HepG2 (cell line): ENCODE measurements around the gene PPIL3. TPM values are rescaled to one million over a fixed set of nuclear protein-coding genes. Genes with fewer than 3 reads are reported as not detected.

Experiments
- BRCA1 ChIP-seq: sonication (generic); formaldehyde crosslinking; IDR thresholded peaks from 2 replicates; pipeline ENCODE4 v1.4.0; 2020; ENCODE audit warnings: missing genetic modification reagents
- EP300 ChIP-seq, 3 experiments: sonication (generic) in 1 of 3; formaldehyde crosslinking in 1 of 3; IDR thresholded peaks; 2 replicates each; pipeline versions ENCODE4 v1.5.1 to v1.6.1; 2011 to 2020; ENCODE audit warnings: low read depth in 2 of 3, low read length in 2 of 3, borderline replicate concordance in 1 of 3, improper control_type of control experiment in 1 of 3, mild to moderate bottlenecking in 1 of 3, missing genetic modification reagents in 1 of 3, moderate library complexity in 1 of 3
- GFI1 ChIP-seq: sonication (generic); formaldehyde crosslinking; IDR thresholded peaks from 2 replicates; pipeline ENCODE4 v1.5.0; 2020; ENCODE audit warnings: missing genetic modification reagents, mild to moderate bottlenecking, borderline replicate concordance
- GPBP1L1 ChIP-seq: sonication (generic); formaldehyde crosslinking; IDR thresholded peaks from 2 replicates; pipeline ENCODE4 v1.5.0; 2020; ENCODE audit warnings: mild to moderate bottlenecking, missing genetic modification reagents
- HNRNPLL ChIP-seq: fragments of 200-400 bp; formaldehyde crosslinking; IDR thresholded peaks from 2 replicates; pipeline ENCODE4 v1.6.1; 2017; ENCODE audit warnings: mild to moderate bottlenecking, low read depth, low read length; ENCODE audit not compliant: poor library complexity, severe bottlenecking
- KLF11 ChIP-seq: IDR thresholded peaks from 2 replicates; pipeline ENCODE4 v1.6.1; 2016; ENCODE audit warnings: missing compliant biosample characterization
- SUZ12 ChIP-seq: fragments of 150-350 bp; IDR thresholded peaks from 2 replicates; pipeline ENCODE4 v1.6.1; 2014; ENCODE audit warnings: low read depth, low read length
- TCF7 ChIP-seq: sonication (generic); IDR thresholded peaks from 2 replicates; pipeline ENCODE4 v1.6.1; 2016; ENCODE audit warnings: antibody characterized with exemption, low read depth
- ZFP41 ChIP-seq: sonication (generic); formaldehyde crosslinking; IDR thresholded peaks from 2 replicates; pipeline ENCODE4 v1.4.0; 2020; ENCODE audit warnings: mild to moderate bottlenecking, missing genetic modification reagents, borderline replicate concordance
- ZNF337 ChIP-seq: sonication (generic); formaldehyde crosslinking; IDR thresholded peaks from 2 replicates; pipeline ENCODE4 v1.5.1; 2020; ENCODE audit warnings: missing genetic modification reagents, low read depth, mild to moderate bottlenecking, borderline replicate concordance
- ZNF501 ChIP-seq: sonication (generic); formaldehyde crosslinking; IDR thresholded peaks from 2 replicates; pipeline ENCODE4 v1.5.1; 2020; ENCODE audit warnings: mild to moderate bottlenecking, moderate library complexity, missing genetic modification reagents
- ZNF563 ChIP-seq: sonication (generic); formaldehyde crosslinking; IDR thresholded peaks from 2 replicates; pipeline ENCODE4 v1.8.0; 2022; ENCODE audit warnings: mild to moderate bottlenecking, moderate library complexity, missing genetic modification reagents
- ZNF781 ChIP-seq: sonication (generic); formaldehyde crosslinking; IDR thresholded peaks from 2 replicates; pipeline ENCODE4 v1.5.1; 2020; ENCODE audit warnings: borderline replicate concordance, mild to moderate bottlenecking, missing genetic modification reagents; ENCODE audit errors: not compliant biosample characterization
- ZNF83 ChIP-seq: sonication (generic); formaldehyde crosslinking; IDR thresholded peaks from 2 replicates; pipeline ENCODE4 v1.4.0; 2020; ENCODE audit warnings: missing genetic modification reagents, mild to moderate bottlenecking, borderline replicate concordance
- polyA plus RNA-seq, 8 experiments: library from polyadenylated mRNA; depleted of rRNA in 3 of 8; stranded (reverse) in 7 of 8; unstranded in 1 of 8; fragments of >200 nt; fragmentation: Illumina TruSeq in 4 of 8; extraction: Trizol in 4 of 8; gene quantifications; 2 replicates each; pipeline versions ENCODE4 v1.2.1 to v1.2.3, GENCODE V29; 2011 to 2016; ENCODE audit warnings: low read depth in 4 of 8, missing spikeins in 1 of 8, mixed read lengths in 1 of 8; ENCODE audit not compliant: insufficient read depth in 1 of 8
- total RNA-seq, 5 experiments: library from RNA; depleted of rRNA; stranded (reverse); fragments of >200 nt; fragmentation: Illumina TruSeq; extraction: Trizol; gene quantifications; 2 replicates each; pipeline ENCODE4 v1.2.3, GENCODE V29; 2016; ENCODE audit warnings: low read depth in 1 of 5
- TF ChIP-seq, protein P1 (sequence below): sonication (generic); formaldehyde crosslinking; conservative IDR thresholded peaks from 2 replicates; pipeline ENCODE4 v1.4.0; 2020; ENCODE audit warnings: missing genetic modification reagents
- TF ChIP-seq, protein P2 (sequence below): sonication (generic); formaldehyde crosslinking; IDR thresholded peaks from 2 replicates; pipeline ENCODE4 v1.4.0; 2020; ENCODE audit warnings: missing genetic modification reagents
- TF ChIP-seq, protein P3 (sequence below): sonication (generic); formaldehyde crosslinking; IDR thresholded peaks from 2 replicates; pipeline ENCODE4 v1.5.1; 2020; ENCODE audit warnings: missing genetic modification reagents, mild to moderate bottlenecking, borderline replicate concordance
- TF ChIP-seq, protein P4 (sequence below): IDR thresholded peaks from 2 replicates; pipeline ENCODE4 v1.6.1; 2016; ENCODE audit warnings: control low read depth
- TF ChIP-seq, protein P5 (sequence below): sonication (generic); formaldehyde crosslinking; IDR thresholded peaks from 2 replicates; pipeline ENCODE4 v1.4.0; 2020; ENCODE audit warnings: missing genetic modification reagents

PPIL3 gene
- total and polyA plus RNA-seq, 2 of the 13 experiments (the other 11 are each of a cell fraction or from before 2014, with no cell fraction given): 98.7 to 107 TPM

DNA sequence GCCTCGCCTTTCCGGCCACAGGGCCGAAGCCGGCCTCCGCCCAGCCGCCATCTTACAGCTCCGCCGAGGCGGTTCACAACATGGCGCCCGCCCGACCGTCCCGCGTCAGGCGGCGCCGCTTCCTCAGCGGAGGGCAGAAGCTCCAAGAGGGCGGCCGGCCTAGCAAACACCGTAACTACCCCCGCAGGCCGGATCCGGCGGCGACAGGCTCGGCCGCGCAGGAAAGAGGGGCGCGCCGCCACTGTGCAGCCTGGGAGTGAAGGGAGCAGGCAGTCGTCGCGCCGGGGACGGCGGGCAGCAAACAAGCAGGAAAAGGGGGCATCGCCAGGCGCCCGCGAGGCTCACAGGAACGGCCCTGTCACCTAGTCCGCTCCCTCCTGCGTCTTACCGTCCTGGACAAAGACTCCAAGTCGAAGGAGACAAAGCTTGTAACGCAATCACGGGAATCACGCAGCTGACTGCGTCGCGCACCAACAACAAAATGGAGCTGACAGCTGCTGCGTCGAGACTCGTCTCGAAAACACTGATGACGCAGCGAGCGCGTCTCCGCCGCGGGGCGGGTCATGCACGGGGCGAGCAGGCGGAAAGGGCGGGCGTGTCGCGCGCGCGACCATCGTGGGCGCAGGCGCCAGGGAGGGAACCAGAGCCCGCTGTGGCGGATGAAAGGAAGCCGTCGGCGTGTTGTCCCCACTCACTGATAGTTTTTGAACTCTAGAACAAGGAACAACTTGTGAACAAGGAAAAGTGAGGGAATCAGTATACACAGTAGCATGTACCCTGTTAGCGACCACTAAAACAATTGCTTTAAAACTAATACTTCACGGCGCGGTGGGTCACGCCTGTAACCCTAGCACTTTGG lies 24.5 kb downstream of the PPIL3 start, which contains the start of gene CLK1 (continued):
- peak; percentile 65; the same call in 1 of the 2 replicates for TF ChIP-seq TCF7
- TF ChIP-seq, protein P1, sequence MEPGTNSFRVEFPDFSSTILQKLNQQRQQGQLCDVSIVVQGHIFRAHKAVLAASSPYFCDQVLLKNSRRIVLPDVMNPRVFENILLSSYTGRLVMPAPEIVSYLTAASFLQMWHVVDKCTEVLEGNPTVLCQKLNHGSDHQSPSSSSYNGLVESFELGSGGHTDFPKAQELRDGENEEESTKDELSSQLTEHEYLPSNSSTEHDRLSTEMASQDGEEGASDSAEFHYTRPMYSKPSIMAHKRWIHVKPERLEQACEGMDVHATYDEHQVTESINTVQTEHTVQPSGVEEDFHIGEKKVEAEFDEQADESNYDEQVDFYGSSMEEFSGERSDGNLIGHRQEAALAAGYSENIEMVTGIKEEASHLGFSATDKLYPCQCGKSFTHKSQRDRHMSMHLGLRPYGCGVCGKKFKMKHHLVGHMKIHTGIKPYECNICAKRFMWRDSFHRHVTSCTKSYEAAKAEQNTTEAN (CRISPR knock-in tag): peak; percentile 94
- TF ChIP-seq, protein P2, sequence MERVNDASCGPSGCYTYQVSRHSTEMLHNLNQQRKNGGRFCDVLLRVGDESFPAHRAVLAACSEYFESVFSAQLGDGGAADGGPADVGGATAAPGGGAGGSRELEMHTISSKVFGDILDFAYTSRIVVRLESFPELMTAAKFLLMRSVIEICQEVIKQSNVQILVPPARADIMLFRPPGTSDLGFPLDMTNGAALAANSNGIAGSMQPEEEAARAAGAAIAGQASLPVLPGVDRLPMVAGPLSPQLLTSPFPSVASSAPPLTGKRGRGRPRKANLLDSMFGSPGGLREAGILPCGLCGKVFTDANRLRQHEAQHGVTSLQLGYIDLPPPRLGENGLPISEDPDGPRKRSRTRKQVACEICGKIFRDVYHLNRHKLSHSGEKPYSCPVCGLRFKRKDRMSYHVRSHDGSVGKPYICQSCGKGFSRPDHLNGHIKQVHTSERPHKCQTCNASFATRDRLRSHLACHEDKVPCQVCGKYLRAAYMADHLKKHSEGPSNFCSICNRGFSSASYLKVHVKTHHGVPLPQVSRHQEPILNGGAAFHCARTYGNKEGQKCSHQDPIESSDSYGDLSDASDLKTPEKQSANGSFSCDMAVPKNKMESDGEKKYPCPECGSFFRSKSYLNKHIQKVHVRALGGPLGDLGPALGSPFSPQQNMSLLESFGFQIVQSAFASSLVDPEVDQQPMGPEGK: peak; percentile 83
- TF ChIP-seq, protein P3, sequence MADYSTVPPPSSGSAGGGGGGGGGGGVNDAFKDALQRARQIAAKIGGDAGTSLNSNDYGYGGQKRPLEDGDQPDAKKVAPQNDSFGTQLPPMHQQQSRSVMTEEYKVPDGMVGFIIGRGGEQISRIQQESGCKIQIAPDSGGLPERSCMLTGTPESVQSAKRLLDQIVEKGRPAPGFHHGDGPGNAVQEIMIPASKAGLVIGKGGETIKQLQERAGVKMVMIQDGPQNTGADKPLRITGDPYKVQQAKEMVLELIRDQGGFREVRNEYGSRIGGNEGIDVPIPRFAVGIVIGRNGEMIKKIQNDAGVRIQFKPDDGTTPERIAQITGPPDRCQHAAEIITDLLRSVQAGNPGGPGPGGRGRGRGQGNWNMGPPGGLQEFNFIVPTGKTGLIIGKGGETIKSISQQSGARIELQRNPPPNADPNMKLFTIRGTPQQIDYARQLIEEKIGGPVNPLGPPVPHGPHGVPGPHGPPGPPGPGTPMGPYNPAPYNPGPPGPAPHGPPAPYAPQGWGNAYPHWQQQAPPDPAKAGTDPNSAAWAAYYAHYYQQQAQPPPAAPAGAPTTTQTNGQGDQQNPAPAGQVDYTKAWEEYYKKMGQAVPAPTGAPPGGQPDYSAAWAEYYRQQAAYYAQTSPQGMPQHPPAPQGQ (CRISPR knock-in tag): 0 out of 2 replicates have a peak, but pooled peaks have one; percentile 74
- peak; percentile 89 for TF ChIP-seq HNRNPLL
- peak; percentile 99 for TF ChIP-seq ZNF501 (CRISPR knock-in tag)
- TF ChIP-seq ZFP41 (CRISPR knock-in tag): no peak; the same call in 1 of the 2 replicates
- peak; percentile 94 for TF ChIP-seq KLF11 (CRISPR knock-in tag)
- TF ChIP-seq, protein P4, sequence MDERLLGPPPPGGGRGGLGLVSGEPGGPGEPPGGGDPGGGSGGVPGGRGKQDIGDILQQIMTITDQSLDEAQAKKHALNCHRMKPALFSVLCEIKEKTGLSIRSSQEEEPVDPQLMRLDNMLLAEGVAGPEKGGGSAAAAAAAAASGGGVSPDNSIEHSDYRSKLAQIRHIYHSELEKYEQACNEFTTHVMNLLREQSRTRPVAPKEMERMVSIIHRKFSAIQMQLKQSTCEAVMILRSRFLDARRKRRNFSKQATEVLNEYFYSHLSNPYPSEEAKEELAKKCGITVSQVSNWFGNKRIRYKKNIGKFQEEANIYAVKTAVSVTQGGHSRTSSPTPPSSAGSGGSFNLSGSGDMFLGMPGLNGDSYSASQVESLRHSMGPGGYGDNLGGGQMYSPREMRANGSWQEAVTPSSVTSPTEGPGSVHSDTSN: no peak; the same call in none of the 2 replicates
- peak; percentile 99 for TF ChIP-seq BRCA1 (CRISPR knock-in tag)
- no peak for TF ChIP-seq GPBP1L1 (CRISPR knock-in tag)
- TF ChIP-seq, protein P5, sequence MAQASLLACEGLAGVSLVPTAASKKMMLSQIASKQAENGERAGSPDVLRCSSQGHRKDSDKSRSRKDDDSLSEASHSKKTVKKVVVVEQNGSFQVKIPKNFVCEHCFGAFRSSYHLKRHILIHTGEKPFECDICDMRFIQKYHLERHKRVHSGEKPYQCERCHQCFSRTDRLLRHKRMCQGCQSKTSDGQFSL: peak; percentile 76
- peak; percentile 72; the same call in 1 of the 2 replicates for TF ChIP-seq ZNF83
- TF ChIP-seq ZNF563 (CRISPR knock-in tag): peak; percentile 80
- peak; percentile 24; the same call in 1 of the 2 replicates for TF ChIP-seq GFI1 (CRISPR knock-in tag)
- TF ChIP-seq ZNF337 (CRISPR knock-in tag): peak; percentile 90
- TF ChIP-seq EP300 (IDR thresholded peaks at IDR 0.05; ENCODE audit: low read depth in 2 of 2, low read length in 2 of 2): peak; percentile 27 to 54; a peak in 2 of 4 replicates
- TF ChIP-seq EP300 (CRISPR knock-in tag; IDR thresholded peaks at IDR 0.05; ENCODE audit: borderline replicate concordance): peak; percentile 64
- no peak for TF ChIP-seq SUZ12
- peak; percentile 93 for TF ChIP-seq ZNF781 (CRISPR knock-in tag)
